RWPE2 (cell line): ENCODE results near the gene MEG3.

Experiments used
- ATAC-seq: fragments of 200-7000 bp; cut with Tn5 transposase; 3 replicates; pipeline ENCODE4 v1.9.1; 2021; ENCODE audit warnings: low read depth
- DNase-seq: peaks from one replicate; pipeline ENCODE4 v3.0.0-alpha.2; 2020; ENCODE audit warnings: low spot score
- H3K27ac ChIP-seq: fragments of 450-650 bp; 2 replicates; pipeline ENCODE4 v1.5.1; 2017; ENCODE audit warnings: mild to moderate bottlenecking; ENCODE audit not compliant: poor library complexity, severe bottlenecking
- H3K27me3 ChIP-seq: fragments of 250-450 bp; sonication (Bioruptor Pico); 2 replicates; pipeline ENCODE4 v1.5.1; 2021; ENCODE audit warnings: mild to moderate bottlenecking, moderate library complexity; ENCODE audit not compliant: insufficient read depth, poor library complexity, severe bottlenecking
- H3K36me3 ChIP-seq: fragments of 250-450 bp; sonication (Bioruptor Pico); 2 replicates; pipeline ENCODE4 v1.5.1; 2020; ENCODE audit warnings: low read depth, mild to moderate bottlenecking, moderate library complexity
- H3K4me1 ChIP-seq: fragments of 250-450 bp; sonication (Bioruptor Pico); 2 replicates; pipeline ENCODE4 v1.5.1; 2021; ENCODE audit warnings: mild to moderate bottlenecking, moderate library complexity; ENCODE audit not compliant: insufficient read depth, poor library complexity, severe bottlenecking
- H3K4me3 ChIP-seq: fragments of 250-450 bp; sonication (Bioruptor Pico); 2 replicates; pipeline ENCODE4 v1.5.1; 2021; ENCODE audit warnings: mild to moderate bottlenecking, moderate library complexity; ENCODE audit not compliant: severe bottlenecking
- H3K9me3 ChIP-seq: fragments of 250-450 bp; sonication (Bioruptor Pico); 2 replicates; pipeline ENCODE4 v1.5.1; 2021; ENCODE audit warnings: mild to moderate bottlenecking, moderate library complexity; ENCODE audit not compliant: severe bottlenecking
- CTCF ChIP-seq: fragments of 450-650 bp; IDR thresholded peaks from one replicate; pipeline ENCODE4 v1.5.1; 2017; ENCODE audit warnings: mild to moderate bottlenecking, moderate library complexity; ENCODE audit not compliant: poor library complexity, severe bottlenecking

Gene MEG3

DNA sequence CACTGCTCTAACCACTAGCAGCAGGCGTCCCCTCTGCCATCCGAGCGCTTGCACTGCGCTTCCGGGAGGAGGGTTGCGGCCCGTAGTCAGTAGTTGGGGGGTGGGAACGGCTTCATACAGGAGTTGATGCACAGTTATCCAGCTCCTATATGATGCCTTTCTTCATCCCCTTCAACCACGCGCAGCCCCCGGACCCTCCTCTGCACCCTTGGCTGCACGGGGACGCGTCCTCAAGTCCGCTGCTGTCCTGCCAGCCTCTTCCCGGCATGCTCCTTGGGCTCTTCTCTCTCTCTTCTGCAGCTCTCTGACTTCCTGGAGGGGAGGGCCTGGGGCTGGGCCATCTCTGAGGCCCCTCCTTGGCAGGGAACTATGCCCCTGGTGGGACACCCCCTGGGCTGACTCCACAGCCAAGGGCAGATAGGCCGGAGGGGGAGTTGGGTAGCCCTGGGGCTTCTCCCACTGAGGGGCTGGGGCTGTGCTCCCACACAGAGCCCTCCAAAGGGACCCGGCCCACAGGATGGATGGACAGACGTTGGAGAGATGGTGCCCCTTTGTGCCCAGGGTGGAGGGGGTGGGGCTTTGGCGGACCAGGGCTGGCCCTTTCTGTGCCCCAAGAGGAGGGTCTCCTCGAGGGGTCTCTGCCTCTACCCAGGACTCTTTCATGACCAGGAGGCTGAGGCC lies 48.6 kb downstream of the MEG3 start:
- no peaks in the 10 kb centered on the region for H3K36me3 ChIP-seq
- TF ChIP-seq CTCF, result no peak
- H3K27ac ChIP-seq, result no peak overlapping the region
- ATAC-seq (no peak), DNase-seq (peak; percentile 55)
- H3K4me3 ChIP-seq, result no peak overlapping the region
- no peaks in the 10 kb centered on the region for H3K27me3 ChIP-seq
- no peaks in the 10 kb centered on the region for H3K9me3 ChIP-seq
- no peaks in the 10 kb centered on the region for H3K4me1 ChIP-seq

- H3K9me3 ChIP-seq, result no peaks in the 10 kb centered on the region
- H3K36me3 ChIP-seq, result no peaks in the 10 kb centered on the region
- no peaks in the 10 kb centered on the region for H3K4me1 ChIP-seq
- no peaks in the 10 kb centered on the region for H3K27me3 ChIP-seq
- ATAC-seq (no peak), DNase-seq (peak; percentile 42)
- no peak overlapping the region for H3K4me3 ChIP-seq
- no peak overlapping the region for H3K27ac ChIP-seq
- no peak for TF ChIP-seq CTCF
Measured at GRCh38 chr14:100875126-100875525, 49.2 kb downstream of the MEG3 start.

GRCh38 chr14:100875861-100876590 lies 50.1 kb downstream of the MEG3 start:
- Histone ChIP-seq H3K27me3 (no peaks in the 10 kb centered on the region), H3K27ac (no peak overlapping the region), H3K36me3 (no peaks in the 10 kb centered on the region), H3K4me1 (no peaks in the 10 kb centered on the region), H3K9me3 (no peaks in the 10 kb centered on the region), H3K4me3 (no peak overlapping the region)
- no peak for ATAC-seq
- peak; percentile 55 for DNase-seq
- no peak for TF ChIP-seq CTCF

GRCh38 chr14:100878271-100879146 lies 52.6 kb downstream of the MEG3 start:
- peak; percentile 56 for DNase-seq

More at GRCh38 chr14:100878271-100879146, 52.6 kb downstream of the MEG3 start:
- Histone ChIP-seq H3K36me3 (no peaks in the 10 kb centered on the region), H3K4me3 (no peak overlapping the region), H3K27me3 (no peaks in the 10 kb centered on the region), H3K27ac (no peak overlapping the region), H3K9me3 (no peaks in the 10 kb centered on the region), H3K4me1 (no peaks in the 10 kb centered on the region)
- ATAC-seq, result no peak
- TF ChIP-seq CTCF, result no peak
